Suprapubic skin (tissue), 4 donors: Measurements from ENCODE around the gene GRIN2A. TPM values are rescaled to one million over a fixed set of nuclear protein-coding genes. Genes with fewer than 3 reads are reported as not detected.

Experiments used
- DNase-seq, 2 donors: peaks; one replicate each; pipeline ENCODE4 v3.0.0-alpha.2; 2019; ENCODE audit warnings: low spot score in 2 of 2
- H3K27ac ChIP-seq: fragments of 200-600 bp; sonication (generic); one replicate; pipeline ENCODE4 v1.5.1; 2019
- H3K27me3 ChIP-seq: fragments of 200-600 bp; sonication (generic); one replicate; pipeline ENCODE4 v1.5.1; 2019
- H3K36me3 ChIP-seq: fragments of 200-600 bp; sonication (generic); one replicate; pipeline ENCODE4 v1.5.1; 2019
- H3K4me1 ChIP-seq: fragments of 200-600 bp; sonication (generic); one replicate; pipeline ENCODE4 v1.5.1; 2019
- H3K4me3 ChIP-seq: fragments of 200-600 bp; sonication (generic); one replicate; pipeline ENCODE4 v1.5.1; 2019; ENCODE audit warnings: mild to moderate bottlenecking
- H3K9me3 ChIP-seq: fragments of 200-600 bp; sonication (generic); one replicate; pipeline ENCODE4 v1.5.1; 2019
- EP300 ChIP-seq: sonication (generic); formaldehyde crosslinking; IDR thresholded peaks from one replicate; pipeline ENCODE4 v1.6.1; 2017; ENCODE audit warnings: antibody characterized with exemption
- POLR2A ChIP-seq, 2 donors: fragments of 450-650 bp; IDR thresholded peaks; one replicate each; pipeline ENCODE4 v1.6.1; 2017; ENCODE audit warnings: antibody characterized with exemption in 2 of 2, mild to moderate bottlenecking in 2 of 2, moderate library complexity in 2 of 2
- POLR2AphosphoS5 ChIP-seq, 3 donors: sonication (generic); formaldehyde crosslinking; IDR thresholded peaks; one replicate each; pipeline ENCODE4 v1.6.1; 2017; ENCODE audit warnings: antibody characterized with exemption in 3 of 3
- WGBS: methylation state at CpG from one replicate; pipeline ENCODE4 v1.1.5; 2018; 5-methylcytosine and 5-hydroxymethylcytosine counted together
- total RNA-seq, 4 donors: library from RNA; depleted of rRNA; stranded (reverse); fragments of >200 nt; gene quantifications; one replicate each; pipeline ENCODE4 v1.1.0, GENCODE V29; 2016
- TF ChIP-seq, protein P1 (sequence below), 2 donors: fragments of 200-600 bp in 1 of 2; fragments of 450-650 bp in 1 of 2; sonication (generic) in 1 of 2; IDR thresholded peaks; one replicate each; pipeline ENCODE4 v1.5.1; 2016 to 2019; ENCODE audit warnings: antibody characterized with exemption in 2 of 2, mild to moderate bottlenecking in 1 of 2, moderate library complexity in 1 of 2

Gene GRIN2A
- total RNA-seq, 4 donors from 2014 or later: 0.08 to 5.4 (median 1.3) TPM

DNA sequence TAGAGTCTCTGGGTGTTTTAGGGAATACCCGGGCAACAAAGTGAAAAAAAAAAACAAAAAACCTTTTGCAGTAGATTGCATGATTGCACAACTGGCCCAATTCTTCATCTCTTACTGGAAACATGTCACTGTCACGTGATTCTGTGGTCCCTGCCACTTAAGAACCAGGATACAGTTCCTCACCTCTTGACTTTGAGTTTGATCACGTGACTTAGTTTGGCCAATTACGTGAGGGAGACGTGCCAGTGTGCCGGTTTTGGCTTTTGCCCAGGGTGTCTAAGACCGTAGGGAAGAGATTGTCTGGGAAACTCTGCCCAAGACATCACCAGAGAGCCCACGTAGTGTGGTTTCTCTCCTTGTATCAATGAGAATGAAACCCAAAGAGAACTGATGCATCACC, 88.7 kb downstream of the GRIN2A start:
- H3K27ac ChIP-seq: no peak overlapping the region
- H3K9me3 ChIP-seq: no peaks in the 10 kb centered on the region
- H3K4me1 ChIP-seq: no peaks in the 10 kb centered on the region
- DNase-seq: no peak
- 76% methylated on average over 8 of the region's 8 CpGs for WGBS
- no peaks in the 10 kb centered on the region for H3K27me3 ChIP-seq
- H3K4me3 ChIP-seq: no peak overlapping the region
- H3K36me3 ChIP-seq: no peaks in the 10 kb centered on the region
- TF ChIP-seq POLR2A (IDR thresholded peaks at IDR 0.05) (no peak), POLR2AphosphoS5 (IDR thresholded peaks at IDR 0.05) (no peak), EP300 (no peak)
- TF ChIP-seq, protein P1, sequence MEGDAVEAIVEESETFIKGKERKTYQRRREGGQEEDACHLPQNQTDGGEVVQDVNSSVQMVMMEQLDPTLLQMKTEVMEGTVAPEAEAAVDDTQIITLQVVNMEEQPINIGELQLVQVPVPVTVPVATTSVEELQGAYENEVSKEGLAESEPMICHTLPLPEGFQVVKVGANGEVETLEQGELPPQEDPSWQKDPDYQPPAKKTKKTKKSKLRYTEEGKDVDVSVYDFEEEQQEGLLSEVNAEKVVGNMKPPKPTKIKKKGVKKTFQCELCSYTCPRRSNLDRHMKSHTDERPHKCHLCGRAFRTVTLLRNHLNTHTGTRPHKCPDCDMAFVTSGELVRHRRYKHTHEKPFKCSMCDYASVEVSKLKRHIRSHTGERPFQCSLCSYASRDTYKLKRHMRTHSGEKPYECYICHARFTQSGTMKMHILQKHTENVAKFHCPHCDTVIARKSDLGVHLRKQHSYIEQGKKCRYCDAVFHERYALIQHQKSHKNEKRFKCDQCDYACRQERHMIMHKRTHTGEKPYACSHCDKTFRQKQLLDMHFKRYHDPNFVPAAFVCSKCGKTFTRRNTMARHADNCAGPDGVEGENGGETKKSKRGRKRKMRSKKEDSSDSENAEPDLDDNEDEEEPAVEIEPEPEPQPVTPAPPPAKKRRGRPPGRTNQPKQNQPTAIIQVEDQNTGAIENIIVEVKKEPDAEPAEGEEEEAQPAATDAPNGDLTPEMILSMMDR (IDR thresholded peaks at IDR 0.05): no peak

GRCh38 chr16:10090816-10091215, 91.4 kb downstream of the GRIN2A start:
- no peak overlapping the region for H3K27ac ChIP-seq
- H3K36me3 ChIP-seq: no peaks in the 10 kb centered on the region
- H3K4me3 ChIP-seq: no peak overlapping the region
- TF ChIP-seq POLR2A (IDR thresholded peaks at IDR 0.05): no peak
- TF ChIP-seq POLR2AphosphoS5 (IDR thresholded peaks at IDR 0.05): no peak
- TF ChIP-seq EP300: no peak
- TF ChIP-seq, protein P1 (IDR thresholded peaks at IDR 0.05): no peak
- WGBS: 89% methylated on average over 1 of the region's 1 CpG
- no peaks in the 10 kb centered on the region for H3K27me3 ChIP-seq
- H3K9me3 ChIP-seq: no peaks in the 10 kb centered on the region
- H3K4me1 ChIP-seq: no peaks in the 10 kb centered on the region
- no peak for DNase-seq

DNA sequence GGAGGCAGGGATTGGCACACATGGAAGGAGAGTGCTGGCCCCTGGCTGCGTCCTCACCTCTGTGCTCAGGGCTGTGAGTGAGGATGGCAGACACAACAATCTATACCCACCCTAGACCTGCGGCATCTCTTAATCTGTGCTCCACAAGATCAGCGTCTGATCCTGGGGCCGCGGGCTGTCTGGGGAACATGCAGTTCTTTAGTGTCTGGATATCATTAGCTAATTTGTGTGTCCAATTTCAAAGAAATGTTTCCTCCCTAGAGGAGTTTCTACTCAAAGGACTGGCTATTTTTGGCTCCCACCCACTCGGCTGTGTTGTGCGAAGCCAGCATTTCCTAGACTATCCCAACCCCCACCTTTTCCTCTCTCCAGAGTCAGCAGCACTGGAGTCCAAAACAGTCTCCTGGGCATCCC, 93.8 kb downstream of the GRIN2A start:
- 41% methylated on average over 7 of the region's 7 CpGs for WGBS
- no peaks in the 10 kb centered on the region for H3K36me3 ChIP-seq
- H3K9me3 ChIP-seq: no peaks in the 10 kb centered on the region
- no peak overlapping the region for H3K27ac ChIP-seq
- H3K4me3 ChIP-seq: no peak overlapping the region
- H3K4me1 ChIP-seq: no peaks in the 10 kb centered on the region
- TF ChIP-seq, protein P1 (IDR thresholded peaks at IDR 0.05): no peak
- TF ChIP-seq EP300 (no peak), POLR2A (IDR thresholded peaks at IDR 0.05) (no peak), POLR2AphosphoS5 (IDR thresholded peaks at IDR 0.05) (no peak)
- no peaks in the 10 kb centered on the region for H3K27me3 ChIP-seq
- DNase-seq: no peak

DNA sequence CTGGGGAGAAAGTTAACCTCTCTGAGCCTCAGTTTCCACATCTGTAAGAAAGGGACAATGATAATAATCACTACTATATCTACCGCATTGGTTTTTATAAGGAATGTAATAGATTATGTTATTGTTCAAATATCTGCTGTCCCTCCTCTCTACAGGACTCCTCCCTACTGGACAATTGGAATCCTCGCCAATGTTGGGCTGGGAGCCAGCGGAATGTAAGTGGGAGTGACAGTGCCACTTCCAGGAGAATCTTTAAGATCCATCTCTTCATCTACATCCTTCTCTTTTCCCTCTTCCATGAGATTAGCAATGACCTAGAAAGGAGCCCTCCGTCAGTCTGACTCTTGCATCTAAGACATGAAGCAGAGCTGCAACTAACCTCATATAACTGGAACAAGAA, 95.1 kb downstream of the GRIN2A start:
- Histone ChIP-seq H3K27me3 (no peaks in the 10 kb centered on the region), H3K27ac (no peak overlapping the region), H3K9me3 (no peaks in the 10 kb centered on the region), H3K36me3 (no peaks in the 10 kb centered on the region), H3K4me3 (no peak overlapping the region), H3K4me1 (no peaks in the 10 kb centered on the region)
- no peak for DNase-seq
- TF ChIP-seq POLR2A (IDR thresholded peaks at IDR 0.05): no peak
- 85% methylated on average over 4 of the region's 4 CpGs for WGBS

- H3K4me1 ChIP-seq: no peaks in the 10 kb centered on the region
- no peaks in the 10 kb centered on the region for H3K9me3 ChIP-seq
- H3K27ac ChIP-seq: no peak overlapping the region
- H3K4me3 ChIP-seq: no peak overlapping the region
- no peaks in the 10 kb centered on the region for H3K27me3 ChIP-seq
- no peak for DNase-seq
- H3K36me3 ChIP-seq: no peaks in the 10 kb centered on the region
- TF ChIP-seq POLR2A (IDR thresholded peaks at IDR 0.05) (no peak), EP300 (no peak), POLR2AphosphoS5 (IDR thresholded peaks at IDR 0.05) (no peak)
- TF ChIP-seq, protein P1 (IDR thresholded peaks at IDR 0.05): no peak
- WGBS: 54% methylated on average over 2 of the region's 3 CpGs
Observed at GRCh38 chr16:10086620-10087019, 95.6 kb downstream of the GRIN2A start.
